Medulla oblongata (tissue), 1 donor: ENCODE results near the gene ZNF521.
"Not testable (repeated sequence)": the region's sequence is repeated elsewhere in the genome, so short reads cannot be mapped to it uniquely, and the experiment has no call there.

ENCODE experiments used
- DNase-seq: peaks from one replicate; pipeline ENCODE4 v3.0.0-alpha.2; 2015; ENCODE audit errors: extremely low spot score

Gene ZNF521

GRCh38 chr18:25289001-25289631, 62.9 kb downstream of the ZNF521 start:
- DNase-seq: no peak

- DNase-seq: no peak
Measured at GRCh38 chr18:25288340-25288938, 63.5 kb downstream of the ZNF521 start.

GRCh38 chr18:25287106-25287505, 64.9 kb downstream of the ZNF521 start:
- no peak for DNase-seq

GRCh38 chr18:25284861-25285550, 67.0 kb downstream of the ZNF521 start:
- no peak for DNase-seq

- DNase-seq: no peak
Measured at GRCh38 chr18:25284281-25284680, 67.7 kb downstream of the ZNF521 start.

GRCh38 chr18:25283781-25284180, 68.2 kb downstream of the ZNF521 start:
- no peak for DNase-seq

GRCh38 chr18:25282896-25283703, 68.9 kb downstream of the ZNF521 start:
- DNase-seq: no peak

- no peak for DNase-seq
Measured at GRCh38 chr18:25282282-25282681, 69.7 kb downstream of the ZNF521 start.

- no peak for DNase-seq
Measured at GRCh38 chr18:25281556-25281955, 70.4 kb downstream of the ZNF521 start.

- DNase-seq: no peak
Measured at GRCh38 chr18:25279961-25280360, 72.0 kb downstream of the ZNF521 start.

- no peak for DNase-seq
Measured at GRCh38 chr18:25279556-25279955, 72.4 kb downstream of the ZNF521 start.

- DNase-seq: no peak
Measured at GRCh38 chr18:25279133-25279532, 72.8 kb downstream of the ZNF521 start.

GRCh38 chr18:25278394-25278793, 73.6 kb downstream of the ZNF521 start:
- DNase-seq: no peak

- DNase-seq: no peak
Measured at GRCh38 chr18:25275412-25276001, 76.5 kb downstream of the ZNF521 start.

GRCh38 chr18:25274926-25275325, 77.0 kb downstream of the ZNF521 start:
- no peak for DNase-seq

GRCh38 chr18:25266931-25267527, 84.9 kb downstream of the ZNF521 start:
- DNase-seq: not testable (repeated sequence)

GRCh38 chr18:25262920-25263319, 89.0 kb downstream of the ZNF521 start:
- DNase-seq: no peak

GRCh38 chr18:25261768-25262167, 90.2 kb downstream of the ZNF521 start:
- no peak for DNase-seq

- DNase-seq: no peak
Measured at GRCh38 chr18:25256439-25256838, 95.5 kb downstream of the ZNF521 start.

- DNase-seq: no peak
Measured at GRCh38 chr18:25253779-25254178, 98.2 kb downstream of the ZNF521 start.

- no peak for DNase-seq
Measured at GRCh38 chr18:25253136-25253535, 98.8 kb downstream of the ZNF521 start.

GRCh38 chr18:25251068-25251467, 100.9 kb downstream of the ZNF521 start:
- DNase-seq: no peak
